Calu3 (cell line): ENCODE data around the gene PLCG1. TPM values are rescaled to one million over a fixed set of nuclear protein-coding genes. Genes with fewer than 3 reads are reported as not detected.

Experiments
- BruUV-seq: library from RNA; stranded (reverse); fragments of 400-500 nt; replicated peaks from 2 replicates; lab custom pipeline; 2021; lab: Mats Ljungman, UMichigan
- CTCF ChIA-PET: fragments of 300-600 bp; sonication (Branson Sonifier 250); formaldehyde crosslinking; loops from one replicate; lab custom pipeline; 2022; ENCODE audit warnings: antibody characterized with exemption; lab: Charles Lee
- DNase-seq: peaks from one replicate; pipeline ENCODE4 v3.0.0; 2022
- H3K27ac Mint-ChIP-seq: one replicate; pipeline ENCODE4 v1.8.0; 2022; ENCODE audit warnings: mixed read lengths; ENCODE audit not compliant: unreplicated experiment
- H3K27me3 Mint-ChIP-seq: one replicate; pipeline ENCODE4 v1.8.0; 2022; ENCODE audit warnings: mixed read lengths; ENCODE audit not compliant: unreplicated experiment
- H3K36me3 Mint-ChIP-seq: one replicate; pipeline ENCODE4 v1.8.0; 2022; ENCODE audit warnings: mild to moderate bottlenecking, moderate library complexity, mixed read lengths; ENCODE audit not compliant: insufficient read depth, unreplicated experiment
- H3K4me1 Mint-ChIP-seq: one replicate; pipeline ENCODE4 v1.8.0; 2022; ENCODE audit warnings: mild to moderate bottlenecking, low read depth, mixed read lengths; ENCODE audit not compliant: unreplicated experiment
- H3K4me3 Mint-ChIP-seq: one replicate; pipeline ENCODE4 v1.8.0; 2022; ENCODE audit warnings: mild to moderate bottlenecking, low read depth, moderate library complexity, mixed read lengths; ENCODE audit not compliant: unreplicated experiment
- H3K9me3 Mint-ChIP-seq: one replicate; pipeline ENCODE4 v1.8.0; 2022; ENCODE audit warnings: low read depth, mixed read lengths; ENCODE audit not compliant: unreplicated experiment
- CTCF ChIP-seq: fragments of 200-600 bp; IDR thresholded peaks from one replicate; pipeline ENCODE4 v1.8.0; 2022; ENCODE audit warnings: antibody characterized with exemption; ENCODE audit not compliant: unreplicated experiment
- intact Hi-C: fragments of 100-400 bp; cut with micrococcal nuclease; formaldehyde crosslinking; loops from one replicate; pipeline ENCODE4 v1.10.0; 2022; ENCODE audit not compliant: unreplicated experiment
- total RNA-seq: library from RNA; stranded (reverse); gene quantifications from 2 replicates; pipeline ENCODE4 v1.2.3, GENCODE V29; 2022

PLCG1 gene
- total RNA-seq, 1 experiment from 2014 or later: 127 TPM

- TF ChIP-seq CTCF: no peak
- H3K9me3 Mint-ChIP-seq: no peaks in the 10 kb centered on the region
- CTCF ChIA-PET: no interaction called here
- H3K27ac Mint-ChIP-seq: no peak overlapping the region
- H3K4me3 Mint-ChIP-seq: no peak overlapping the region
- peaks cover 28% of the 10 kb centered on the region for H3K36me3 Mint-ChIP-seq
- no peaks in the 10 kb centered on the region for H3K27me3 Mint-ChIP-seq
- no TSS peak for BruUV-seq
- no peak for DNase-seq
- intact Hi-C loops: no loop called here
- no peaks in the 10 kb centered on the region for H3K4me1 Mint-ChIP-seq
Observed at GRCh38 chr20:41168281-41169161, 31.2 kb downstream of the PLCG1 start.

GRCh38 chr20:41169162-41169690 lies 31.9 kb downstream of the PLCG1 start:
- no peak for TF ChIP-seq CTCF
- no peak overlapping the region for H3K4me3 Mint-ChIP-seq

GRCh38 chr20:41169791-41170351 lies 32.5 kb downstream of the PLCG1 start:
- no peaks in the 10 kb centered on the region for H3K27me3 Mint-ChIP-seq
- no peaks in the 10 kb centered on the region for H3K4me1 Mint-ChIP-seq
- no peak overlapping the region for H3K27ac Mint-ChIP-seq
- peaks cover 23% of the 10 kb centered on the region for H3K36me3 Mint-ChIP-seq
- intact Hi-C loops: no loop called here
- DNase-seq: no peak
- BruUV-seq: no TSS peak
- no peaks in the 10 kb centered on the region for H3K9me3 Mint-ChIP-seq
- no peak for TF ChIP-seq CTCF
- H3K4me3 Mint-ChIP-seq: no peak overlapping the region
- CTCF ChIA-PET: interaction anchor here (1.3 to 1.9 kb wide), 4 partner anchors 21 to 171 kb away, joined by 3 to 5 read pairs (median 4); partner anchors contain the start of gene LPIN3

More at GRCh38 chr20:41169162-41169690, 31.9 kb downstream of the PLCG1 start:
- Mint-ChIP-seq H3K4me1 (no peaks in the 10 kb centered on the region), H3K36me3 (peaks cover 28% of the 10 kb centered on the region), H3K9me3 (no peaks in the 10 kb centered on the region), H3K27me3 (no peaks in the 10 kb centered on the region), H3K27ac (no peak overlapping the region)
- intact Hi-C loops: no loop called here
- BruUV-seq: no TSS peak
- CTCF ChIA-PET: interaction anchor here (1.3 to 1.9 kb wide), 2 partner anchors 20 to 34 kb away, joined by 3 to 5 read pairs; no protein-coding TSS in a partner anchor
- no peak for DNase-seq

GRCh38 chr20:41170386-41171105 lies 33.2 kb downstream of the PLCG1 start:
- CTCF ChIA-PET: interaction anchor here (0.9 to 1.9 kb wide), 5 partner anchors 13 to 170 kb away, joined by 3 to 5 read pairs (median 3); partner anchors contain the start of gene LPIN3
- no peaks in the 10 kb centered on the region for H3K4me1 Mint-ChIP-seq
- H3K9me3 Mint-ChIP-seq: no peaks in the 10 kb centered on the region
- TF ChIP-seq CTCF: no peak
- no peak overlapping the region for H3K27ac Mint-ChIP-seq
- no TSS peak for BruUV-seq
- no peak for DNase-seq
- intact Hi-C loops: no loop called here
- H3K36me3 Mint-ChIP-seq: peaks cover 20% of the 10 kb centered on the region
- no peak overlapping the region for H3K4me3 Mint-ChIP-seq
- H3K27me3 Mint-ChIP-seq: no peaks in the 10 kb centered on the region
